PC-9 (cell line): ENCODE data around the gene ALDOB. TPM values are rescaled to one million over a fixed set of nuclear protein-coding genes. Genes with fewer than 3 reads are reported as not detected.

ENCODE experiments used
- BruUV-seq: library from RNA; stranded (reverse); fragments of 400-500 nt; replicated peaks from 2 replicates; lab custom pipeline; 2021; lab: Mats Ljungman, UMichigan
- CTCF ChIA-PET: fragments of 300-600 bp; sonication (Branson Sonifier 250); formaldehyde crosslinking; loops from one replicate; lab custom pipeline; 2022; ENCODE audit warnings: antibody characterized with exemption; lab: Charles Lee
- POLR2A ChIA-PET: fragments of 300-600 bp; sonication (Branson Sonifier 250); formaldehyde crosslinking; loops from one replicate; lab custom pipeline; 2022; ENCODE audit warnings: antibody characterized with exemption; ENCODE audit not compliant: unreplicated experiment; lab: Charles Lee
- DNase-seq, 2 experiments: peaks; one replicate each; pipeline versions ENCODE4 v3.0.0 to v3.0.0-alpha.2; 2015 to 2022; ENCODE audit warnings: mixed read lengths in 1 of 2
- H2AFZ ChIP-seq: fragments of 200-600 bp; sonication (generic); 2 replicates; pipeline ENCODE4 v1.8.1; 2017; ENCODE audit warnings: antibody characterized with exemption
- H3F3A ChIP-seq: fragments of 200-600 bp; sonication (generic); 2 replicates; pipeline ENCODE4 v1.8.1; 2017; ENCODE audit warnings: antibody characterized with exemption, mild to moderate bottlenecking, low read depth; ENCODE audit not compliant: insufficient read depth
- H3K27ac ChIP-seq: fragments of 200-600 bp; sonication (generic); 2 replicates; pipeline ENCODE4 v1.6.1; 2016; ENCODE audit warnings: mixed run types
- H3K27me3 ChIP-seq: fragments of 200-600 bp; sonication (generic); 2 replicates; pipeline ENCODE4 v1.6.1; 2016; ENCODE audit warnings: low read depth, mixed run types; ENCODE audit not compliant: insufficient read depth
- H3K36me3 ChIP-seq: fragments of 200-600 bp; sonication (generic); 2 replicates; pipeline ENCODE4 v1.6.1; 2016; ENCODE audit warnings: low read depth, mixed run types
- H3K4me1 ChIP-seq: fragments of 200-600 bp; sonication (generic); replicated peaks from 2 replicates; pipeline ENCODE4 v1.6.1; 2016; ENCODE audit warnings: mixed run types; ENCODE audit not compliant: insufficient read depth
- H3K4me2 ChIP-seq: fragments of 200-600 bp; sonication (generic); 2 replicates; pipeline ENCODE4 v1.6.1; 2017; ENCODE audit warnings: mixed run types
- H3K4me3 ChIP-seq: fragments of 200-600 bp; sonication (generic); 2 replicates; pipeline ENCODE4 v1.6.1; 2016; ENCODE audit warnings: mixed run types
- H3K79me2 ChIP-seq: fragments of 200-600 bp; sonication (generic); 2 replicates; pipeline ENCODE4 v1.6.1; 2017; ENCODE audit warnings: low read depth, mixed run types
- H3K9me2 ChIP-seq: fragments of 200-600 bp; sonication (generic); 2 replicates; pipeline ENCODE4 v1.8.1; 2017; ENCODE audit warnings: mild to moderate bottlenecking; ENCODE audit not compliant: insufficient read depth
- H3K9me3 ChIP-seq: fragments of 200-600 bp; sonication (generic); 2 replicates; pipeline ENCODE4 v1.8.1; 2016; ENCODE audit warnings: low read depth; ENCODE audit not compliant: insufficient read depth
- H4K20me1 ChIP-seq: fragments of 200-600 bp; sonication (generic); 2 replicates; pipeline ENCODE4 v1.8.1; 2017; ENCODE audit not compliant: insufficient read depth
- CTCF ChIP-seq: fragments of 200-600 bp; sonication (generic); conservative IDR thresholded peaks from 2 replicates; pipeline ENCODE4 v1.6.1; 2017; ENCODE audit warnings: mixed run types, antibody characterized with exemption, mild to moderate bottlenecking, moderate library complexity
- EZH2 ChIP-seq: fragments of 200-600 bp; sonication (generic); IDR thresholded peaks from 2 replicates; pipeline ENCODE4 v1.8.0; 2017; ENCODE audit warnings: antibody characterized with exemption, low read depth
- intact Hi-C: fragments of 100-400 bp; cut with micrococcal nuclease; formaldehyde crosslinking; loops from one replicate; pipeline ENCODE4 v1.10.0; 2022; ENCODE audit not compliant: unreplicated experiment
- total RNA-seq: library from RNA; stranded (reverse); gene quantifications from 2 replicates; pipeline ENCODE4 v1.2.3, GENCODE V29; 2021

ALDOB gene
- total RNA-seq, 1 experiment from 2014 or later: not detected

- Histone ChIP-seq H4K20me1 (no peaks in the 10 kb centered on the region), H3K27me3 (peaks cover 25% of the 10 kb centered on the region; the same call in 1 of the 2 replicates), H3K9me3 (no peaks in the 10 kb centered on the region), H2AFZ (no peak overlapping the region), H3K4me3 (no peak overlapping the region), H3K79me2 (no peaks in the 10 kb centered on the region), H3K4me2 (no peak overlapping the region), H3K4me1 (no peaks in the 10 kb centered on the region), H3F3A (no peaks in the 10 kb centered on the region), H3K36me3 (no peaks in the 10 kb centered on the region), H3K9me2 (no peaks in the 10 kb centered on the region), H3K27ac (no peak overlapping the region)
- no peak for TF ChIP-seq EZH2
- no peak for TF ChIP-seq CTCF
- ChIA-PET POLR2A (interaction anchor here (0.7 kb wide), 1 partner anchor 46 kb away, joined by 3 read pairs; no protein-coding TSS in a partner anchor), CTCF (no interaction called here)
- DNase-seq: no peak
- BruUV-seq: no TSS peak
- intact Hi-C loops: no loop called here
Measured at GRCh38 chr9:101432171-101432570, 3.4 kb downstream of the ALDOB start.

GRCh38 chr9:101429736-101430135 is 5.8 kb downstream of the ALDOB start:
- H4K20me1 ChIP-seq: no peaks in the 10 kb centered on the region
- H3K9me3 ChIP-seq: no peaks in the 10 kb centered on the region
- H3K36me3 ChIP-seq: no peaks in the 10 kb centered on the region
- no peak overlapping the region for H3K4me3 ChIP-seq
- H2AFZ ChIP-seq: no peak overlapping the region
- H3K4me1 ChIP-seq: no peaks in the 10 kb centered on the region
- H3F3A ChIP-seq: no peaks in the 10 kb centered on the region
- intact Hi-C loops: no loop called here
- no peak for DNase-seq
- peaks cover 31% of the 10 kb centered on the region; the same call in 1 of the 2 replicates for H3K27me3 ChIP-seq
- H3K27ac ChIP-seq: no peak overlapping the region
- POLR2A ChIA-PET: no interaction called here
- H3K9me2 ChIP-seq: no peaks in the 10 kb centered on the region
- H3K4me2 ChIP-seq: no peak overlapping the region
- TF ChIP-seq CTCF: no peak
- no peak for TF ChIP-seq EZH2
- CTCF ChIA-PET: no interaction called here
- BruUV-seq: no TSS peak
- no peaks in the 10 kb centered on the region for H3K79me2 ChIP-seq

- no peaks in the 10 kb centered on the region for H3K4me1 ChIP-seq
- H3K36me3 ChIP-seq: no peaks in the 10 kb centered on the region
- H3K9me3 ChIP-seq: no peaks in the 10 kb centered on the region
- H3F3A ChIP-seq: no peaks in the 10 kb centered on the region
- no peaks in the 10 kb centered on the region for H4K20me1 ChIP-seq
- no peak overlapping the region for H3K4me3 ChIP-seq
- no peak for DNase-seq
- peaks cover 39% of the 10 kb centered on the region; the same call in 1 of the 2 replicates for H3K27me3 ChIP-seq
- no peaks in the 10 kb centered on the region for H3K9me2 ChIP-seq
- ChIA-PET POLR2A (no interaction called here), CTCF (no interaction called here)
- H2AFZ ChIP-seq: no peak overlapping the region
- intact Hi-C loops: no loop called here
- no TSS peak for BruUV-seq
- no peak overlapping the region for H3K27ac ChIP-seq
- no peak overlapping the region for H3K4me2 ChIP-seq
- H3K79me2 ChIP-seq: no peaks in the 10 kb centered on the region
- TF ChIP-seq EZH2 (no peak), CTCF (no peak)
Measured at GRCh38 chr9:101428909-101429308, 6.7 kb downstream of the ALDOB start.
